KOPT-K1 (cell line): Measurements from ENCODE around the gene DIAPH3.

Source experiments
- H3K27ac ChIP-seq: fragments of 200-600 bp; sonication (generic); 2 replicates; pipeline ENCODE4 v1.5.1; 2016; ENCODE audit warnings: antibody characterized with exemption, mild to moderate bottlenecking, low read depth, low read length; ENCODE audit not compliant: poor library complexity, severe bottlenecking
- H3K36me3 ChIP-seq: fragments of 200-600 bp; sonication (generic); 2 replicates; pipeline ENCODE4 v1.5.1; 2017; ENCODE audit warnings: antibody characterized with exemption, mild to moderate bottlenecking, low read length, moderate library complexity; ENCODE audit not compliant: insufficient read depth
- H3K9me3 ChIP-seq: fragments of 200-600 bp; sonication (generic); 2 replicates; pipeline ENCODE4 v1.5.1; 2017; ENCODE audit warnings: antibody characterized with exemption, low read length, mild to moderate bottlenecking; ENCODE audit not compliant: insufficient read depth, poor library complexity, severe bottlenecking

The DIAPH3 gene

GRCh38 chr13:60165391-60166099 is 1.8 kb upstream of the DIAPH3 start:
- H3K36me3 ChIP-seq: peaks cover 11% of the 10 kb centered on the region
- H3K9me3 ChIP-seq: peaks cover 13% of the 10 kb centered on the region
- H3K27ac ChIP-seq: no peak overlapping the region

GRCh38 chr13:60164234-60164889 is 634 bp upstream of the DIAPH3 start:
- H3K9me3 ChIP-seq: peaks cover 13% of the 10 kb centered on the region
- peak overlapping the region; percentile 86 for H3K27ac ChIP-seq
- peaks cover 15% of the 10 kb centered on the region for H3K36me3 ChIP-seq

GRCh38 chr13:60162096-60162495 is 1.6 kb downstream of the DIAPH3 start:
- H3K27ac ChIP-seq: no peak overlapping the region
- peaks cover 28% of the 10 kb centered on the region for H3K9me3 ChIP-seq
- peaks cover 33% of the 10 kb centered on the region for H3K36me3 ChIP-seq

GRCh38 chr13:60158321-60158801 is 5.4 kb downstream of the DIAPH3 start:
- Histone ChIP-seq H3K36me3 (peaks cover 43% of the 10 kb centered on the region), H3K9me3 (peaks cover 29% of the 10 kb centered on the region), H3K27ac (no peak overlapping the region)

GRCh38 chr13:60155978-60156377 is 7.8 kb downstream of the DIAPH3 start:
- Histone ChIP-seq H3K9me3 (peaks cover 17% of the 10 kb centered on the region), H3K27ac (no peak overlapping the region), H3K36me3 (peaks cover 37% of the 10 kb centered on the region)

GRCh38 chr13:60152904-60153303 is 10.8 kb downstream of the DIAPH3 start:
- peaks cover 19% of the 10 kb centered on the region for H3K36me3 ChIP-seq
- H3K27ac ChIP-seq: no peak overlapping the region
- H3K9me3 ChIP-seq: peaks cover 8% of the 10 kb centered on the region

- H3K36me3 ChIP-seq: peaks cover 11% of the 10 kb centered on the region; the same call in 1 of the 2 replicates
- peaks cover under 1% of the 10 kb centered on the region for H3K9me3 ChIP-seq
- no peak overlapping the region for H3K27ac ChIP-seq
These were observed 11.6 kb downstream of the DIAPH3 start for GRCh38 chr13:60152114-60152513.

- no peak overlapping the region for H3K27ac ChIP-seq
- 0 out of 2 replicates have a peak, but pooled peaks cover 2% of the 10 kb centered on the region for H3K36me3 ChIP-seq
- H3K9me3 ChIP-seq: no peaks in the 10 kb centered on the region
These were observed 13.2 kb downstream of the DIAPH3 start for GRCh38 chr13:60150538-60150937.

GRCh38 chr13:60148918-60149317 is 14.8 kb downstream of the DIAPH3 start:
- Histone ChIP-seq H3K27ac (no peak overlapping the region), H3K36me3 (no peaks in the 10 kb centered on the region), H3K9me3 (no peaks in the 10 kb centered on the region)

GRCh38 chr13:60147361-60147760 is 16.4 kb downstream of the DIAPH3 start:
- Histone ChIP-seq H3K27ac (no peak overlapping the region), H3K9me3 (no peaks in the 10 kb centered on the region), H3K36me3 (no peaks in the 10 kb centered on the region)

GRCh38 chr13:60146471-60146870 is 17.3 kb downstream of the DIAPH3 start:
- H3K36me3 ChIP-seq: no peaks in the 10 kb centered on the region
- no peak overlapping the region for H3K27ac ChIP-seq
- no peaks in the 10 kb centered on the region for H3K9me3 ChIP-seq

- Histone ChIP-seq H3K9me3 (no peaks in the 10 kb centered on the region), H3K36me3 (no peaks in the 10 kb centered on the region), H3K27ac (no peak overlapping the region)
These were observed 20.0 kb downstream of the DIAPH3 start for GRCh38 chr13:60143775-60144174.

- Histone ChIP-seq H3K36me3 (no peaks in the 10 kb centered on the region), H3K27ac (no peak overlapping the region), H3K9me3 (no peaks in the 10 kb centered on the region)
These were observed 24.5 kb downstream of the DIAPH3 start for GRCh38 chr13:60139272-60139671.

GRCh38 chr13:60138674-60139073 is 25.1 kb downstream of the DIAPH3 start:
- no peaks in the 10 kb centered on the region for H3K36me3 ChIP-seq
- no peaks in the 10 kb centered on the region for H3K9me3 ChIP-seq
- H3K27ac ChIP-seq: no peak overlapping the region

- Histone ChIP-seq H3K36me3 (no peaks in the 10 kb centered on the region), H3K9me3 (no peaks in the 10 kb centered on the region), H3K27ac (no peak overlapping the region)
These were observed 25.7 kb downstream of the DIAPH3 start for GRCh38 chr13:60137911-60138560.
